Ramos (cell line): Measurements from ENCODE around the gene MTCH1.

ENCODE experiments used
- in situ Hi-C: fragments of 300-500 bp; cut with MboI; formaldehyde crosslinking; loops from one replicate; pipeline ENCODE4 v1.14.3; 2022; ENCODE audit warnings: low sequenced_read_pairs; ENCODE audit not compliant: unreplicated experiment

The MTCH1 gene

GRCh38 chr6:37018198-37019064 is 32.4 kb upstream of the MTCH1 start:
- in situ Hi-C loops, result loop anchor here (10.0 kb wide), 1 partner anchor 244 kb away; no protein-coding TSS in a partner anchor

- in situ Hi-C loops, result loop anchor here (10.0 kb wide), 1 partner anchor 243 kb away; no protein-coding TSS in a partner anchor
These were observed 31.7 kb upstream of the MTCH1 start for GRCh38 chr6:37017606-37018197.

- in situ Hi-C loops, result loop anchor here (10.0 kb wide), 1 partner anchor 242 kb away; no protein-coding TSS in a partner anchor
These were observed 31.0 kb upstream of the MTCH1 start for GRCh38 chr6:37016995-37017394.

GRCh38 chr6:37015532-37015931 is 29.5 kb upstream of the MTCH1 start:
- in situ Hi-C loops, result loop anchor here (10.0 kb wide), 1 partner anchor 241 kb away; no protein-coding TSS in a partner anchor

GRCh38 chr6:37014667-37015066 is 28.7 kb upstream of the MTCH1 start:
- in situ Hi-C loops, result loop anchor here (5.0 to 10.0 kb wide), 3 partner anchors 42 to 240 kb away; partner anchors contain the start of gene C6orf89

- in situ Hi-C loops, result loop anchor here (5.0 to 10.0 kb wide), 3 partner anchors 42 to 239 kb away; partner anchors contain the start of gene C6orf89
These were observed 27.8 kb upstream of the MTCH1 start for GRCh38 chr6:37013516-37014491.

- in situ Hi-C loops, result loop anchor here (5.0 to 10.0 kb wide), 3 partner anchors 40 to 237 kb away; partner anchors contain the start of gene C6orf89
These were observed 25.8 kb upstream of the MTCH1 start for GRCh38 chr6:37011656-37012378.

GRCh38 chr6:37010402-37010892 is 24.5 kb upstream of the MTCH1 start:
- in situ Hi-C loops, result loop anchor here (5.0 to 10.0 kb wide), 3 partner anchors 38 to 236 kb away; partner anchors contain the start of gene C6orf89

- in situ Hi-C loops, result no loop called here
These were observed 22.8 kb upstream of the MTCH1 start for GRCh38 chr6:37008484-37009465.

- in situ Hi-C loops, result no loop called here
These were observed 21.5 kb upstream of the MTCH1 start for GRCh38 chr6:37007340-37008043.

- in situ Hi-C loops, result no loop called here
These were observed 20.9 kb upstream of the MTCH1 start for GRCh38 chr6:37006793-37007339.

GRCh38 chr6:37005827-37006567 is 20.0 kb upstream of the MTCH1 start:
- in situ Hi-C loops, result no loop called here

- in situ Hi-C loops, result no loop called here
These were observed 19.2 kb upstream of the MTCH1 start, which contains the start of gene FGD2 for GRCh38 chr6:37005061-37005810. TSS of gene FGD2 (plus strand) at chr6:37005655. CDS start at chr6:37005818, 163 bp downstream.

GRCh38 chr6:37004044-37004980 is 18.3 kb upstream of the MTCH1 start:
- in situ Hi-C loops, result no loop called here

- in situ Hi-C loops, result no loop called here
These were observed 13.7 kb upstream of the MTCH1 start for GRCh38 chr6:36999751-37000125.
